ENCODE measurements around the gene CCDC122. TPM values are rescaled to one million over a fixed set of nuclear protein-coding genes. Genes with fewer than 3 reads are reported as not detected.
A peak's percentile ranks its signal among the peaks of the same experiment; 100 is the strongest.

The CCDC122 gene
- 2.8 TPM for total RNA-seq
- 1 to 10 TPM; 1.8 to 4.0 (median 3.1) TPM for polyA plus RNA-seq (ENCODE audit: insufficient read depth in 1 of 8, insufficient read length in 8 of 8, low replicate concordance in 1 of 8)
- long read RNA-seq, donor 1 = 0 reads
- long read RNA-seq, donor 2 = 0 reads
- long read RNA-seq, donor 3 = 0 reads
- long read RNA-seq, donor 4 = 0 reads
- long read RNA-seq, donor 5, partial matches to known transcripts = 0 of 1 reads
- long read RNA-seq, donor 5, other reads (novel, unspliced or antisense) = 0 of 1 reads
- long read RNA-seq, donor 6 = 0 reads
- long read RNA-seq, donor 7 = 0 reads
- long read RNA-seq, donor 8 = 0 reads
- long read RNA-seq, donor 9 = 0 reads
- long read RNA-seq, donor 10 = 0 reads
- long read RNA-seq, donor 11 = 0 reads

GRCh38 chr13:43878892-43879754, at the start of gene CCDC122:
Gene CCDC122, minus strand, starts transcription at chr13:43879740. Its CDS starts 10,364 bp downstream, at chr13:43869376.
- H3K27ac ChIP-seq (ENCODE audit: low read length) = peak within 1 kb of the TSS; percentile 86

GRCh38 chr13:43924549-43925245, 45.2 kb upstream of the CCDC122 start:
- Histone ChIP-seq H3K27ac (ENCODE audit: low read length) (no peak overlapping the region), H3K27me3 (ENCODE audit: control insufficient read depth, insufficient read depth, low read length) (peaks cover 2% of the 10 kb centered on the region), H3K9me3 (replicated peaks; ENCODE audit: control insufficient read depth, low read depth, low read length) (no peaks in the 10 kb centered on the region), H3K4me1 (ENCODE audit: control insufficient read depth, insufficient read depth, low read length) (no peaks in the 10 kb centered on the region), H3K36me3 (ENCODE audit: control insufficient read depth, insufficient read depth, low read length) (no peaks in the 10 kb centered on the region), H3K4me3 (ENCODE audit: low read length) (no peak overlapping the region)
- WGBS (ENCODE audit: insufficient coverage) = no CpG with 5 or more reads among the region's 5 CpGs
- DNase-seq = peak; percentile 40

More at GRCh38 chr13:43878892-43879754, at the start of gene CCDC122:
- DNase-seq = peak; percentile 88
- peaks cover 9% of the 10 kb centered on the region for H3K4me1 ChIP-seq (ENCODE audit: control insufficient read depth, insufficient read depth, low read length)
- WGBS (ENCODE audit: insufficient coverage) = under 1% methylated on average over 64 of the region's 78 CpGs
- H3K27me3 ChIP-seq (ENCODE audit: control insufficient read depth, insufficient read depth, low read length) = peaks cover 4% of the 10 kb centered on the region
- H3K36me3 ChIP-seq (ENCODE audit: control insufficient read depth, insufficient read depth, low read length) = no peaks in the 10 kb centered on the region
- H3K4me3 ChIP-seq (ENCODE audit: low read length) = peak within 1 kb of the TSS; percentile 85
- H3K9me3 ChIP-seq (replicated peaks; ENCODE audit: control insufficient read depth, low read depth, low read length) = no peaks in the 10 kb centered on the region

GRCh38 chr13:43920965-43921674, 41.6 kb upstream of the CCDC122 start:
- no peak overlapping the region for H3K27ac ChIP-seq (ENCODE audit: low read length)
- WGBS (ENCODE audit: insufficient coverage) = 100% methylated on average over 1 of the region's 1 CpG
- DNase-seq = no peak
- H3K9me3 ChIP-seq (replicated peaks; ENCODE audit: control insufficient read depth, low read depth, low read length) = no peaks in the 10 kb centered on the region
- no peaks in the 10 kb centered on the region for H3K4me1 ChIP-seq (ENCODE audit: control insufficient read depth, insufficient read depth, low read length)
- H3K36me3 ChIP-seq (ENCODE audit: control insufficient read depth, insufficient read depth, low read length) = no peaks in the 10 kb centered on the region
- H3K27me3 ChIP-seq (ENCODE audit: control insufficient read depth, insufficient read depth, low read length) = peaks cover 2% of the 10 kb centered on the region
- H3K4me3 ChIP-seq (ENCODE audit: low read length) = no peak overlapping the region

GRCh38 chr13:43918636-43919035, 39.1 kb upstream of the CCDC122 start:
- no peaks in the 10 kb centered on the region for H3K4me1 ChIP-seq (ENCODE audit: control insufficient read depth, insufficient read depth, low read length)
- H3K27me3 ChIP-seq (ENCODE audit: control insufficient read depth, insufficient read depth, low read length) = peaks cover 2% of the 10 kb centered on the region
- WGBS (ENCODE audit: insufficient coverage) = no CpG with 5 or more reads among the region's 5 CpGs
- H3K27ac ChIP-seq (ENCODE audit: low read length) = no peak overlapping the region
- no peaks in the 10 kb centered on the region for H3K9me3 ChIP-seq (replicated peaks; ENCODE audit: control insufficient read depth, low read depth, low read length)
- DNase-seq = no peak
- no peaks in the 10 kb centered on the region for H3K36me3 ChIP-seq (ENCODE audit: control insufficient read depth, insufficient read depth, low read length)
- H3K4me3 ChIP-seq (ENCODE audit: low read length) = no peak overlapping the region

- WGBS (ENCODE audit: insufficient coverage) = 60% methylated on average over 1 of the region's 2 CpGs
- H3K27ac ChIP-seq (ENCODE audit: low read length) = no peak overlapping the region
These were observed 37.3 kb upstream of the CCDC122 start for GRCh38 chr13:43916828-43917227.

GRCh38 chr13:43915451-43915850, 35.9 kb upstream of the CCDC122 start:
- no peaks in the 10 kb centered on the region for H3K4me1 ChIP-seq (ENCODE audit: control insufficient read depth, insufficient read depth, low read length)
- H3K27ac ChIP-seq (ENCODE audit: low read length) = no peak overlapping the region
- no peaks in the 10 kb centered on the region for H3K27me3 ChIP-seq (ENCODE audit: control insufficient read depth, insufficient read depth, low read length)
- WGBS (ENCODE audit: insufficient coverage) = 76% methylated on average over 5 of the region's 6 CpGs
- no peak for DNase-seq
- no peaks in the 10 kb centered on the region for H3K9me3 ChIP-seq (replicated peaks; ENCODE audit: control insufficient read depth, low read depth, low read length)
- H3K4me3 ChIP-seq (ENCODE audit: low read length) = no peak overlapping the region
- no peaks in the 10 kb centered on the region for H3K36me3 ChIP-seq (ENCODE audit: control insufficient read depth, insufficient read depth, low read length)

More at GRCh38 chr13:43916828-43917227, 37.3 kb upstream of the CCDC122 start:
- no peaks in the 10 kb centered on the region for H3K9me3 ChIP-seq (replicated peaks; ENCODE audit: control insufficient read depth, low read depth, low read length)
- DNase-seq = no peak
- H3K36me3 ChIP-seq (ENCODE audit: control insufficient read depth, insufficient read depth, low read length) = no peaks in the 10 kb centered on the region
- H3K4me1 ChIP-seq (ENCODE audit: control insufficient read depth, insufficient read depth, low read length) = no peaks in the 10 kb centered on the region
- no peak overlapping the region for H3K4me3 ChIP-seq (ENCODE audit: low read length)
- peaks cover under 1% of the 10 kb centered on the region for H3K27me3 ChIP-seq (ENCODE audit: control insufficient read depth, insufficient read depth, low read length)

GRCh38 chr13:43911871-43912270, 32.3 kb upstream of the CCDC122 start:
- Histone ChIP-seq H3K27me3 (ENCODE audit: control insufficient read depth, insufficient read depth, low read length) (peaks cover 2% of the 10 kb centered on the region), H3K36me3 (ENCODE audit: control insufficient read depth, insufficient read depth, low read length) (no peaks in the 10 kb centered on the region), H3K9me3 (replicated peaks; ENCODE audit: control insufficient read depth, low read depth, low read length) (no peaks in the 10 kb centered on the region), H3K4me1 (ENCODE audit: control insufficient read depth, insufficient read depth, low read length) (no peaks in the 10 kb centered on the region), H3K4me3 (ENCODE audit: low read length) (no peak overlapping the region), H3K27ac (ENCODE audit: low read length) (no peak overlapping the region)
- WGBS (ENCODE audit: insufficient coverage) = 56% methylated on average over 1 of the region's 3 CpGs
- DNase-seq = no peak

- no peaks in the 10 kb centered on the region for H3K36me3 ChIP-seq (ENCODE audit: control insufficient read depth, insufficient read depth, low read length)
These were observed 31.7 kb upstream of the CCDC122 start for GRCh38 chr13:43911278-43911677.

GRCh38 chr13:43910856-43911255, 31.3 kb upstream of the CCDC122 start:
- Histone ChIP-seq H3K27ac (ENCODE audit: low read length) (no peak overlapping the region), H3K4me1 (ENCODE audit: control insufficient read depth, insufficient read depth, low read length) (no peaks in the 10 kb centered on the region), H3K36me3 (ENCODE audit: control insufficient read depth, insufficient read depth, low read length) (no peaks in the 10 kb centered on the region), H3K4me3 (ENCODE audit: low read length) (no peak overlapping the region), H3K27me3 (ENCODE audit: control insufficient read depth, insufficient read depth, low read length) (peaks cover 2% of the 10 kb centered on the region), H3K9me3 (replicated peaks; ENCODE audit: control insufficient read depth, low read depth, low read length) (no peaks in the 10 kb centered on the region)
- DNase-seq = no peak

More at GRCh38 chr13:43911278-43911677, 31.7 kb upstream of the CCDC122 start:
- Histone ChIP-seq H3K27me3 (ENCODE audit: control insufficient read depth, insufficient read depth, low read length) (peaks cover 2% of the 10 kb centered on the region), H3K4me3 (ENCODE audit: low read length) (no peak overlapping the region), H3K27ac (ENCODE audit: low read length) (no peak overlapping the region), H3K9me3 (replicated peaks; ENCODE audit: control insufficient read depth, low read depth, low read length) (no peaks in the 10 kb centered on the region), H3K4me1 (ENCODE audit: control insufficient read depth, insufficient read depth, low read length) (no peaks in the 10 kb centered on the region)
- 0% methylated on average over 1 of the region's 2 CpGs for WGBS (ENCODE audit: insufficient coverage)
- DNase-seq = no peak
